K562 (cell line): ENCODE results near the gene ZSWIM1. TPM values are rescaled to one million over a fixed set of nuclear protein-coding genes. Genes with fewer than 3 reads are reported as not detected.

Source experiments
- CHD2 ChIP-seq: IDR thresholded peaks from 2 replicates; pipeline ENCODE4 v1.6.1; 2011; ENCODE audit warnings: low read depth, low read length
- CREB1 ChIP-seq, 2 experiments: sonication (generic) in 1 of 2; formaldehyde crosslinking in 1 of 2; IDR thresholded peaks; 2 replicates each; pipeline versions ENCODE4 v1.6.1 to v1.8.0; 2012 to 2022; ENCODE audit warnings: inconsistent platforms in 1 of 2, mild to moderate bottlenecking in 1 of 2, missing genetic modification reagents in 1 of 2, moderate library complexity in 1 of 2
- MEIS2 ChIP-seq: fragments of 450-650 bp; IDR thresholded peaks from 2 replicates; pipeline ENCODE4 v1.6.1; 2014; ENCODE audit warnings: mild to moderate bottlenecking; ENCODE audit not compliant: partially characterized antibody
- MYC ChIP-seq, 2 experiments: fragments of 250-450 bp in 1 of 2; sonication (Bioruptor Pico) in 1 of 2; IDR thresholded peaks; 2 replicates each; pipeline versions ENCODE4 v1.5.1 to v1.6.1; 2012 to 2021; ENCODE audit warnings: low read depth in 2 of 2, borderline replicate concordance in 1 of 2, improper control_type of control experiment in 1 of 2, low read length in 1 of 2, mild to moderate bottlenecking in 1 of 2, moderate library complexity in 1 of 2
- NKRF ChIP-seq: fragments of 450-650 bp; IDR thresholded peaks from 2 replicates; pipeline ENCODE4 v1.6.1; 2016; ENCODE audit warnings: borderline replicate concordance
- NR2C2 ChIP-seq, 2 experiments: fragments of 200-800 bp in 1 of 2; sonication (Bioruptor generic) in 1 of 2; sonication (generic) in 1 of 2; formaldehyde crosslinking in 1 of 2; IDR thresholded peaks; 2 replicates each; pipeline versions ENCODE4 v1.6.1 to v1.8.0; 2016 to 2022; ENCODE audit warnings: mild to moderate bottlenecking in 1 of 2, missing compliant biosample characterization in 1 of 2, missing genetic modification characterization in 1 of 2, missing genetic modification reagents in 1 of 2
- NRF1 ChIP-seq, 2 experiments: fragments of 450-650 bp; IDR thresholded peaks in 1 of 2; conservative IDR thresholded peaks in 1 of 2; 2 replicates each; pipeline ENCODE4 v1.6.1; 2014; ENCODE audit warnings: mild to moderate bottlenecking in 2 of 2
- PBX2 ChIP-seq, 2 experiments: IDR thresholded peaks in 1 of 2; conservative IDR thresholded peaks in 1 of 2; 2 replicates each; pipeline ENCODE4 v1.6.1; 2016; ENCODE audit warnings: low read depth in 2 of 2, mild to moderate bottlenecking in 1 of 2, missing compliant biosample characterization in 1 of 2, missing genetic modification characterization in 1 of 2, moderate library complexity in 1 of 2
- SRF ChIP-seq, 2 experiments: fragments of 250-450, 450-650 bp in 1 of 2; sonication (Bioruptor Pico) in 1 of 2; sonication (generic) in 1 of 2; formaldehyde crosslinking; IDR thresholded peaks; 2 replicates each; pipeline versions ENCODE4 v1.5.0 to v1.5.1; 2020 to 2022; ENCODE audit warnings: mild to moderate bottlenecking in 1 of 2, missing genetic modification reagents in 1 of 2
- TFAP4 ChIP-seq: sonication (generic); formaldehyde crosslinking; IDR thresholded peaks from 2 replicates; pipeline ENCODE4 v1.8.0; 2022; ENCODE audit warnings: missing genetic modification reagents, mild to moderate bottlenecking, moderate library complexity, borderline replicate concordance
- ZBTB11 ChIP-seq, 3 experiments: fragments of 200-800 bp in 1 of 3; fragments of 250-450 bp in 1 of 3; fragments of 450-650 bp in 1 of 3; sonication (Bioruptor Pico) in 1 of 3; sonication (Bioruptor generic) in 1 of 3; formaldehyde crosslinking in 1 of 3; IDR thresholded peaks; 2 replicates each; pipeline versions ENCODE4 v1.6.1 to v1.8.0; 2016 to 2022; ENCODE audit warnings: mild to moderate bottlenecking in 2 of 3, missing genetic modification characterization in 2 of 3, missing compliant biosample characterization in 1 of 3, moderate library complexity in 1 of 3
- ZFPM2 ChIP-seq: fragments of 250-450 bp; sonication (Bioruptor Pico); IDR thresholded peaks from 2 replicates; pipeline ENCODE4 v1.5.1; 2022; ENCODE audit warnings: mild to moderate bottlenecking
- ZNF282 ChIP-seq: sonication (generic); formaldehyde crosslinking; IDR thresholded peaks from 2 replicates; pipeline ENCODE4 v1.8.1; 2023; ENCODE audit warnings: missing genetic modification reagents
- polyA plus RNA-seq, 8 experiments: library from polyadenylated mRNA; depleted of rRNA in 4 of 8; stranded (reverse) in 5 of 8; unstranded in 3 of 8; fragments of >200 nt; fragmentation: Nextera tagmentation in 2 of 8; fragmentation: Illumina TruSeq in 1 of 8; extraction: Ambion mirVana in 2 of 8; extraction: Trizol in 1 of 8; gene quantifications; 2 replicates each; pipeline versions ENCODE4 v1.2.1 to v1.2.3, GENCODE V29; 2011 to 2014; ENCODE audit warnings: inconsistent platforms in 1 of 8, missing spikeins in 1 of 8
- total RNA-seq, 7 experiments: library from RNA; depleted of rRNA in 6 of 7; stranded (reverse); fragments of >200 nt in 6 of 7; fragmentation: Illumina TruSeq in 2 of 7; extraction: Trizol in 2 of 7; gene quantifications; 2 replicates each; pipeline versions ENCODE4 v1.2.1 to v1.2.3, GENCODE V29; 2011 to 2021; ENCODE audit warnings: low replicate concordance in 1 of 7

ZSWIM1 gene
- total and polyA plus RNA-seq, 9 of the 15 experiments (the other 6 are each of a cell fraction or from before 2014, with no cell fraction given) = 2.5 to 15.6 (median 9.5) TPM

GRCh38 chr20:45857114-45857881, 23.7 kb upstream of the ZSWIM1 start, which contains the start of the genes ACOT8 and ZSWIM3 (continued):
- TF ChIP-seq MEIS2 (peak; percentile 78), CHD2 (peak; percentile 93), NKRF (peak; percentile 41), SRF (CRISPR knock-in tag; IDR thresholded peaks at IDR 0.05) (0 out of 4 replicates have a peak, but pooled peaks of 1 of the 2 experiments have one; percentile 63), PBX2 (CRISPR knock-in tag; IDR thresholded peaks at IDR 0.05; ENCODE audit: low read depth) (peak; percentile 100), PBX2 (tag; conservative IDR thresholded peaks at IDR 0.05; ENCODE audit: low read depth) (peak; percentile 100), NRF1 (conservative IDR thresholded peaks at IDR 0.05 in 1 of 2, IDR thresholded peaks at IDR 0.05 in 1 of 2) (peak in 1 of 2 experiments; percentile 36; a peak in 3 of 4 replicates), ZNF282 (CRISPR knock-in tag) (no peak), ZFPM2 (CRISPR knock-in tag) (no peak), ZBTB11 (CRISPR knock-in tag; IDR thresholded peaks at IDR 0.05) (peak in 2 of 3 experiments; percentile 41 to 78; a peak in 2 of 6 replicates), NR2C2 (CRISPR knock-in tag; IDR thresholded peaks at IDR 0.05) (peak; percentile 96), NR2C2 (tag; IDR thresholded peaks at IDR 0.05) (peak; percentile 99), TFAP4 (CRISPR knock-in tag) (peak; percentile 53; the same call in 1 of the 2 replicates), CREB1 (IDR thresholded peaks at IDR 0.05) (no peak), CREB1 (CRISPR knock-in tag; IDR thresholded peaks at IDR 0.05) (0 out of 2 replicates have a peak, but pooled peaks have one; percentile 35), MYC (IDR thresholded peaks at IDR 0.05; ENCODE audit: low read depth, low read length) (peak; percentile 38; the same call in 1 of the 2 replicates), MYC (CRISPR knock-in tag; IDR thresholded peaks at IDR 0.05; ENCODE audit: borderline replicate concordance, low read depth) (0 out of 2 replicates have a peak, but pooled peaks have one; percentile 37)
